SU-DHL-6 (cell line): Measurements from ENCODE around the gene TMED10.

Source experiments
- H2AFZ ChIP-seq: fragments of 200-600 bp; sonication (generic); 2 replicates; pipeline ENCODE4 v1.6.1; 2014; ENCODE audit warnings: low read depth, mild to moderate bottlenecking, moderate library complexity, mixed read lengths, antibody characterized with exemption, low read length; ENCODE audit not compliant: severe bottlenecking
- H3F3A ChIP-seq: fragments of 200-600 bp; shearing (Covaris generic); 2 replicates; pipeline ENCODE4 v1.6.0; 2016; ENCODE audit warnings: antibody characterized with exemption, mild to moderate bottlenecking; ENCODE audit not compliant: insufficient read depth
- H3K27ac ChIP-seq: fragments of 200-600 bp; sonication (generic); 2 replicates; pipeline ENCODE4 v1.5.1; 2016; ENCODE audit warnings: low read depth, mild to moderate bottlenecking, low read length, moderate library complexity, mixed read lengths
- H3K27me3 ChIP-seq: fragments of 200-600 bp; sonication (generic), shearing (Covaris generic); 2 replicates; pipeline ENCODE4 v1.6.0; 2014; ENCODE audit warnings: mild to moderate bottlenecking, low read length
- H3K36me3 ChIP-seq: fragments of 200-600 bp; sonication (generic); 2 replicates; pipeline ENCODE4 v1.6.1; 2014; ENCODE audit warnings: mild to moderate bottlenecking, low read length, mixed read lengths
- H3K4me2 ChIP-seq: fragments of 300-600, 200-600 bp; shearing (Covaris generic), sonication (generic); 2 replicates; pipeline ENCODE4 v1.6.0; 2014; ENCODE audit warnings: low read length, low read depth, mild to moderate bottlenecking; ENCODE audit not compliant: poor library complexity, severe bottlenecking
- H3K4me3 ChIP-seq: fragments of 200-600 bp; sonication (generic); 2 replicates; pipeline ENCODE4 v1.5.1; 2014; ENCODE audit warnings: antibody characterized with exemption, low read length, mild to moderate bottlenecking, mixed read lengths; ENCODE audit not compliant: insufficient read depth, poor library complexity, severe bottlenecking
- H3K79me2 ChIP-seq: fragments of 200-600 bp; sonication (generic); 2 replicates; pipeline ENCODE4 v1.6.1; 2014; ENCODE audit warnings: mild to moderate bottlenecking, low read length, moderate library complexity; ENCODE audit not compliant: insufficient read depth
- H3K9ac ChIP-seq: fragments of 200-600 bp; sonication (generic); 2 replicates; pipeline ENCODE4 v1.7.0; 2014; ENCODE audit warnings: mild to moderate bottlenecking, low read length
- H3K9me2 ChIP-seq: fragments of 200-600 bp; sonication (generic); replicated peaks from 2 replicates; pipeline ENCODE4 v1.6.1; 2014; ENCODE audit warnings: low read length; ENCODE audit not compliant: insufficient read depth
- H3K9me3 ChIP-seq: fragments of 200-600 bp; sonication (generic); 2 replicates; pipeline ENCODE4 v1.6.1; 2014; ENCODE audit warnings: low read length, mixed read lengths; ENCODE audit not compliant: insufficient read depth
- H4K20me1 ChIP-seq: fragments of 200-600 bp; sonication (generic); 2 replicates; pipeline ENCODE4 v1.6.1; 2014; ENCODE audit warnings: low read depth, mild to moderate bottlenecking, antibody characterized with exemption, low read length, moderate library complexity, mixed read lengths
- EZH2phosphoT487 ChIP-seq: fragments of 200-600 bp; sonication (generic), shearing (Covaris generic); conservative IDR thresholded peaks from 2 replicates; pipeline ENCODE4 v1.6.1; 2018; ENCODE audit warnings: mild to moderate bottlenecking, antibody characterized with exemption, low read length, moderate library complexity, mixed read lengths
- TF ChIP-seq, protein P1 (sequence below): fragments of 200-600 bp; sonication (generic); IDR thresholded peaks from one replicate; pipeline ENCODE4 v1.5.1; 2017; ENCODE audit warnings: antibody characterized with exemption, mild to moderate bottlenecking, low read length, moderate library complexity; ENCODE audit not compliant: insufficient read depth, poor library complexity, severe bottlenecking

The TMED10 gene

DNA sequence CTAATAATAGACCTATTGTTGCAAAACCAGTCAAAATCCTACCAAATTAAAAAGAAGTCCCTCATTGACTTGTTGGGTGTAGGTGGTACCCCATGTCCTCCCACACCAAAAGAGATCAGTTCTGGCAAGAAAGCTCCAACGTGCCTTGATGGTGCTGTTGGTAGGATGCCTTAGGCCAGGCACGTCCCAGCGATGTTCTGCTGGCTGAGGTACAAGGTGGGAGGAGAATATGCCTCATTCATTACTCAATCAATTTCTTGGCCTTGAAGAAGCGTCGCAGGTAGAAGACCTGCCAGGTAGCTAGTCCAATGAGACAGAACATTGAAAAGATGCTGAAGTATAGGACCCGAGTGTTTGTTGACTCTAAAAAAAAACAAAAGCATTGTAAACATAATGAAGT is 41.8 kb downstream of the TMED10 start:
- Histone ChIP-seq H3K9me3 (no peaks in the 10 kb centered on the region), H3K27ac (no peak overlapping the region), H3K79me2 (peaks cover 10% of the 10 kb centered on the region; the same call in 1 of the 2 replicates), H3K9ac (no peak overlapping the region), H3F3A (peaks cover 23% of the 10 kb centered on the region), H3K36me3 (peaks cover 16% of the 10 kb centered on the region; the same call in 1 of the 2 replicates), H4K20me1 (peaks cover 3% of the 10 kb centered on the region; the same call in 1 of the 2 replicates), H2AFZ (no peak overlapping the region), H3K27me3 (no peaks in the 10 kb centered on the region), H3K9me2 (no peaks in the 10 kb centered on the region), H3K4me3 (no peak overlapping the region), H3K4me2 (no peak overlapping the region)
- TF ChIP-seq, protein P1, sequence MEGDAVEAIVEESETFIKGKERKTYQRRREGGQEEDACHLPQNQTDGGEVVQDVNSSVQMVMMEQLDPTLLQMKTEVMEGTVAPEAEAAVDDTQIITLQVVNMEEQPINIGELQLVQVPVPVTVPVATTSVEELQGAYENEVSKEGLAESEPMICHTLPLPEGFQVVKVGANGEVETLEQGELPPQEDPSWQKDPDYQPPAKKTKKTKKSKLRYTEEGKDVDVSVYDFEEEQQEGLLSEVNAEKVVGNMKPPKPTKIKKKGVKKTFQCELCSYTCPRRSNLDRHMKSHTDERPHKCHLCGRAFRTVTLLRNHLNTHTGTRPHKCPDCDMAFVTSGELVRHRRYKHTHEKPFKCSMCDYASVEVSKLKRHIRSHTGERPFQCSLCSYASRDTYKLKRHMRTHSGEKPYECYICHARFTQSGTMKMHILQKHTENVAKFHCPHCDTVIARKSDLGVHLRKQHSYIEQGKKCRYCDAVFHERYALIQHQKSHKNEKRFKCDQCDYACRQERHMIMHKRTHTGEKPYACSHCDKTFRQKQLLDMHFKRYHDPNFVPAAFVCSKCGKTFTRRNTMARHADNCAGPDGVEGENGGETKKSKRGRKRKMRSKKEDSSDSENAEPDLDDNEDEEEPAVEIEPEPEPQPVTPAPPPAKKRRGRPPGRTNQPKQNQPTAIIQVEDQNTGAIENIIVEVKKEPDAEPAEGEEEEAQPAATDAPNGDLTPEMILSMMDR = no peak
- TF ChIP-seq EZH2phosphoT487 = no peak

DNA sequence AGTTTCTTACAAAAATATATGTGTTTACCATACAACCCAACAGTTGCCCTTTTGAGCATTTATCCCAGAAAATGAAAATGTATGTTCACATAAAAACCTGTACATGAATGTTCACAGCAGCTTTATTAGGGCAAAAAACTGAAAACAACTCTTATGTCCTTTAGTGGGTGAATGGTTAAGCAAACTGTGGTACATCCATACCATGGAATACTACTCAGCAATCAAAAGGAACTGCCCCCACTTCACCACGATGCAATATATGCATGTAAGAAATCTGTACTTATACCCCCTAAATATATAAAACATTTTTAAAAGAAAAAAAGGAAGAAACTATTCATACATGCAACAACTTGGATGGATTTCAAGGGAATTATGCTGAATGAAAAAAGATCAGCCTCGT is 42.8 kb downstream of the TMED10 start:
- Histone ChIP-seq H4K20me1 (peaks cover 3% of the 10 kb centered on the region; the same call in 1 of the 2 replicates), H3K27ac (no peak overlapping the region), H3K9ac (no peak overlapping the region), H3K9me2 (no peaks in the 10 kb centered on the region), H3K9me3 (no peaks in the 10 kb centered on the region), H3K4me2 (no peak overlapping the region), H3F3A (peaks cover 23% of the 10 kb centered on the region), H3K36me3 (peaks cover 16% of the 10 kb centered on the region; the same call in 1 of the 2 replicates), H3K79me2 (0 out of 2 replicates have a peak, but pooled peaks cover 4% of the 10 kb centered on the region), H3K4me3 (no peak overlapping the region), H3K27me3 (no peaks in the 10 kb centered on the region), H2AFZ (no peak overlapping the region)
- no peak for TF ChIP-seq EZH2phosphoT487
- TF ChIP-seq, protein P1 = no peak

GRCh38 chr14:75132382-75133086 is 43.9 kb downstream of the TMED10 start:
- TF ChIP-seq, protein P1 = peak; percentile 63
- no peak for TF ChIP-seq EZH2phosphoT487
- no peak overlapping the region for H3K4me2 ChIP-seq
- 0 out of 2 replicates have a peak, but pooled peaks cover 3% of the 10 kb centered on the region for H4K20me1 ChIP-seq
- peaks cover 16% of the 10 kb centered on the region; the same call in 1 of the 2 replicates for H3K36me3 ChIP-seq
- no peaks in the 10 kb centered on the region for H3K9me3 ChIP-seq
- peaks cover 23% of the 10 kb centered on the region for H3F3A ChIP-seq
- H2AFZ ChIP-seq = no peak overlapping the region
- H3K9ac ChIP-seq = no peak overlapping the region
- no peak overlapping the region for H3K4me3 ChIP-seq
- no peak overlapping the region for H3K27ac ChIP-seq
- peaks cover 8% of the 10 kb centered on the region; the same call in 1 of the 2 replicates for H3K79me2 ChIP-seq
- H3K27me3 ChIP-seq = no peaks in the 10 kb centered on the region
- H3K9me2 ChIP-seq = no peaks in the 10 kb centered on the region
